Measurements from ENCODE around the gene SLC2A10.
A peak's percentile ranks its signal among the peaks of the same experiment; 100 is the strongest.

SLC2A10 gene

DNA sequence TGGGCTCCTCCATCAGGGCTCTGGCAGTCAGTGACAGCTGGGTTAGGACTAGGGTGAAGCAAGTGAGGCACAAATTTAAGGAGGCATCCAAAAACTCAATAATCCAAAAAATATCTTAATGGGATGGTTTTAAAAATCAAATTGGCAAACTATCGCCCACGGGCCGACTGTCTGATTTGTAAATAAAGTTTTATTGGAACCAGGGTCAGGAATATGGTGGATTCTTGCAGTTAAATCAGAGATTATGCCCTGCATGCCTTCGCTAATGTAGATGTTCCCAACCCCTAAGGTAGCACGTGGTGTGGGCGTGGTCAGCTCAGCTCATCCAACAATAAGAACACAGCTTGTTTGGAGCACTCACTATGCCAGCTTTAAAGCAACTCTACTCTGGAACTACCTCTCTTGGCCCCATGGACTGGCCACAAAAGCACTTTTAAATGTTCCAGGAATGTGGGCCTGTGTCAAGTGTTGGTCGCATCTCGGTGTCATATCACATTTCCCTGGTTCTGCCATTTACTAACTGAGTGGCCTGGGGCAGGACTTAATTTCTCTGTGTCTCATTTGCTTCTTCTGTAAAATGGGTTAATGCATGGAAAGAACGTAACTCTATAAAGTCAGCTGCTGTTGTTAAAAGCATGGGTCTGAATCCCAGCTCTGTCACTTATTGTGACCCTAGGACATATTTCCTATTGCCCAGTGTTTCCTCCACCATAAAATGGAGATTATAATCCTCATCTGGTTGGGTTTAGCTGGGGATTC, 27.2 kb upstream of the SLC2A10 start:
- DNase-seq (ENCODE audit: low read depth in 2 of 2): no peak

DNA sequence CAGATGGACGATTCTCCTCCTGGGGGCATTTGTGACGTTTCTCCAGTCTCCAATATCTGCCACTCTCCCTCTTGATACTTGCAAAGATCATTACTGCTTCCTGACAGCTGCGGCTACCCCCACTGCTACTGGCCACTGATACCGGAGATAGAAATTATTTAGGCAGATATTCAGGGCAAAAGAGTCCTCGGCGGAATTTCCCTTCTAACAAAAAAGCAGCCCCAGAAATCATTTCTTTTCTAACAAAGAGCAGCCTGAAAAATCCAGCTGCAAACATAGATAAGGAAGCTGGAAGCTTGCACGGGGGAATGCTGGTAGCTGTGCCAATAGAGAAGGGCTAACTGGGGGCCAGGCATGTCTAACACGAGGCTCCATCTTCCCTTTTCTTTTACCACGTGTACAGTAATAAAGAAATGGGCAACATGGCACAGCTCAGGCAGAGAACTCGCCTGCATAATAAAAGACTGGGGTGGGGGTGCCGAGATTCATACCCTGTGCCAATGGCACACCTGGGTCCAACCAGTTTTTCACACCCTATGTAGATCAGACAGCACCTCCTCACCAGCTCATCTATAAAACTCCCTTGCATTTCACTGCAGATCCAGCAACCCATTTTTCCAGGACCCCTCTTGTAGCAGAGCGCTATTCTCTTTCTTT, 26.3 kb upstream of the SLC2A10 start:
- DNase-seq (ENCODE audit: low read depth in 2 of 2): no peak

DNA sequence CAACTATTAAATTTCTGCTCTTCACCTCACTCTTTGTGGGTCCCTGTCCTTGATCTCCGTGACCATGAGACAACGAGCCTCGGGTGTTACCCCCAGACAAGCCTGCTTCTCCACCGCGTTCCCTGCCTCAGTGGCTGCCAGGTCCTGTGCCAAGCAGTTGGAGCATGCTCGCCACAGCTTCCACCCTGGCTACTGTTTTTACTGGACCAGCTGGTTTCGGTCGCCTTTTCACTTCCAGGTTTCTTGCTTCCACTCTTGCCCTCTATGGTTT, 25.8 kb upstream of the SLC2A10 start:
- DNase-seq (ENCODE audit: low read depth in 2 of 2): no peak

DNA sequence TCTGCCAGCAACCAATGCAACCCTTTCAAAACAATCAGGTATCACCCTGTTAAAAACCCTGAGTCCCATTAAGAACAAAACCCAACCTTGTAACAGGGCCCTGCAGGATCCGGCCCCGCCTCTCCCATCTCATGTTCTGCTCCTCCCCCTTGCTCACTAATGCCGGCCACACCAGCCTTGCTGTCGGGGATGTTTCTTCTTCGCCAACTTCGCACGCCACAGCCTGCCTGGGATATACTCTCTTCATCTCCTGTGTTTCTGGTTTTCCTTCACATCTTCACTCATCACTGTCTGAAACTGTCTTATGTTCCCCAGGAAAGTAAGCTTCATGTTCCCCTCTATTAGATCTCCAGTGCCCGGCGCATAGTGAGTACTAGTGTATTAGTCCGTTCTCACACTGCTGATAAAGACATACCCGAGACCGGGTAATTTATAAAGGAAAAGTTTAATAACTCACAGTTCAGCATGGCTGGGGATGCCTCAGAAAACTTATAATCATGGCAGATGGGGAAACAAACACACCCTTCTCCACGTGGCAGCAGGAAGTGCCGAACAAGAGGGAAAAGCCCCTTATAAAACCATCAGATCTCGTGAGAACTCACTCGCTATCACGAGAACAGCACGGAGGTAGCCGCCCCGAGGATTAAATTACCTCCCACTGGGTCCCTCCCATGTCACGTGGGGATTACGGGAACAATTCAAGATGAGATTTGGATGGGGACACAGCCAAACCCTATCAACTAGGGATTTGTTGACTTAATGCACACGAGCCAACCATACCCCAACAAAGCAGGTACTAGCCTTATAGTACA, 25.3 kb upstream of the SLC2A10 start:
- no peak for DNase-seq (ENCODE audit: low read depth in 2 of 2)

DNA sequence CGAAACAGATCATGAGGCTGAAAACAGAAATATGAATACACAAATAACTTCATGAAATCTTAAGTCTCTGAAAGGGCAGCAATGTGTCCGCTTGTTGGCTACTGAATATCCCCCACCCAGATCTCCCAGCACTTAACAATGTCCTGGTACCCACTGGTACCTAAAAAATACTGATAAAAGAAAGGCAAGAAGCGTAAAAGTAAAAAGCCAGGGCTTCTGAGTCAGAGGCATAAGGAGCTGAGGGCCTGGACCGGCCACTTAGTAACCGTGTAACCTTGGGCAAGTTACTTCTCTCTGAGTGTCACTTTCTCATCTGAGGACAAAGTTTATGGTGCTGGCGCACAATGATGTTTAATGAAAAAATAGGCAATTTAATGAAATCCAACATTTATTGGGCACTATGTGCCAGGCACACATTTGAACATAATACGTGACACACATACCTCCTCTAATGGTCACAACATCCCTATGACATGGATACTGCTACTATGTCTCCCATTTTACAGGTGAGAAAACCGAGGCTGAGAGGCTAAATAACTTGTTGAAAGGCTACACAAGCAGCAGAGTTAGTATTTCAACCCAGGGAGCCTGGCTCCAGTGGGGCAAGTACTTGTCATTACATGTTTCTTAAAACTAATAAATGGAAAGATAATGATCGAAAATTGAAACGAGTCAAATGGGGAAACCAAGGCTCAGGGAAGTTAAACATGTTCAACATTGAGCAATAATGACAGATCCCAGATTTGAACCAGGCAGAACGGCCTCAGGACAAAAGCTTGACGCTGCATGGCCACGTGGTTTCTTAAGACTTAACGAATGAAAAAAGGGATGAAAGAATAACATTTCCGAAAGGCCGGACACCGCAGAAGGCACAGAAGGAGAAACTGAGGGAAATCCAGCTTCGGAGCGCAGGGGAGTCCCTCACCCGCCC, 21.0 kb upstream of the SLC2A10 start:
- DNase-seq (ENCODE audit: low read depth in 2 of 2): no peak

DNA sequence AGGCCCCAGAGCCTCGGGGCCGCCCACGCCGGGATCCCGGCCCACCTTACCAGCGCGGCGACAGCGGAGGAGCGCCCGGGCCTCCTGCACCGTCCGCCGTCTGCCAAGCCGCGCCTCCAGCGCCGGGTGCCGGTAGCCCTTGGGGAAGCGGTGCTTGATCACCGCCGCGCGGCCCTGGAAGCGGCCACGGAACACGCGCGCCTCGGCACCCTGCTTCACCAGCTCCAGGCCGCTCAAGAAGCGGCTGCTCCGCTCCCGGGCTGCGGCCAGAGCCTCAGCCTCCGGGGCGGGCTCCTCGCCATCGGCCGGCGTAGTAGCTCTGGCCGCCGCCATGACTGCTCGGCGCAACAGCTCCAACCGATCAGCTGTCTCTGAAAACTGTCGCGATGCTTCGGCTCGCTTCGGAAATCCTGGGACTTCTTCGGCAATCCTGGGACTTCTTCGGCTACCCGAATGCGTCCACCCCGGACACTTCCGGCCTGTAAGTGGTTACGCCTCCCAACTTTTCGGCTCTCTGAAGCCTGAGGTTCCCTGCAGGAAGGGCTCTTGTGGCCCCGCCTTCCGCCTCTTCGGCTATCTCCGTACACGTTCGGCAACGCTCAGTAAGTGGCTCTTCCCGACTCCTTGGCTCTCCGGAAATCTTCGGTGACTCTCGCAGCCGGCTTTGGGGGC, 20.2 kb upstream of the SLC2A10 start, which contains the start of gene TP53RK:
TSS of gene TP53RK (minus strand) at position 363 of the 672 bp plus-strand sequence. CDS start at position 333, 30 bp downstream.
- peak; percentile 86 to 89 for DNase-seq (ENCODE audit: low read depth in 2 of 2)

DNA sequence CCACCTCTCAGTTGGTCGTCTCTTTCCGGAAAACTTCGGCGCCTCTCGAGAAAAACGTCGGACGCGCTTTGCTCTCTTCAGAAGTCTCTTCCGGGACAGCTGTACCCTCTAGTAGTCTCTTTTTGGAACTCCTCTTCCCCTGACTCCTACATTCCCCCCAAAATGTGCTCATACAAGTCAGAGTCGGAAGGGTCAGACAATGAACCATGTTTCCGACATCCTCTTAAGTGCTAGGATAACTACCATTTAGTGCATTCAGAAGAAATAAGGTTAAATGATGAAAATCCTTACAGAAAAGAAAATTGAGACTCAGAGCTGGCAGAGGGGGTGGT, 19.7 kb upstream of the SLC2A10 start:
- no peak for DNase-seq (ENCODE audit: low read depth in 2 of 2)

DNA sequence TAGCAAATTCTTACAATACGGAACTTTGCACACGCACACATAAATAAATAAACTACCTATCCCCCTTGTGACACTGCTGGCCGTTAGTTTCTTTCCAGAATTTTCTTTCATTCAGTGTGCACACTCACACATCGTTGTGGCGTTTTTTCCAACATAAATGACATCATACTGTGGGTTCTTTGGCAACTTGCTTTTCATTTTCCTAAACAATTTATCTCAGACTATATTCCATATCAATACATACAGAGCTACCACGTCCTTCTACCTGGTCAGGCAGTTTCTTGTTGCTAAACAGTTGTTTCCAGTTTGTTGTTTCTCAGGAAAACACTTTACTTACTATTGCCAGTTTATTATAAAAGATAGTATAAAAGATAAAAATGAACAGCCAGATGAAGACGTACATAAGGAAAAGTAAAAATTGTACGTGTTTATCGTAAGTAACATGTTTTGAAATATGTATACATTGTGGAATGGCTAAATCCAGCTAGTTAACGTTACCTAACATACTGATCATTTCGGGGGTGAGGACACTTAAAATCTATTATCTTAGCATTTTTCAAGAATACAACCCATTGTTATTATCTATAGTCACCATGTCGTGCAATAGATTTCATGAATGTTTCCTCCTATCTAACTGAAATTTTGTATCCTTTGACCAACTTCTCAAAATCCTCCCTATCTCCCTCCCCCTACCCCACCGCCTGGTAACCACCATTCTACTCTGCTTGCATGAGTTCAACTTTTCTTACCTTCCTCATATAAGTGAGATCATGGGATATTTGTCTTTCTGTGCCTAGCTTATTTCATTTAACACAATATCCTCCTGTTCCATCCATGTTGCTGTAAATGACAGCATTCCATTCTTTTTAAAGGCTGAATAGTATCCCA, 19.0 kb upstream of the SLC2A10 start:
- no peak for DNase-seq (ENCODE audit: low read depth in 2 of 2)

DNA sequence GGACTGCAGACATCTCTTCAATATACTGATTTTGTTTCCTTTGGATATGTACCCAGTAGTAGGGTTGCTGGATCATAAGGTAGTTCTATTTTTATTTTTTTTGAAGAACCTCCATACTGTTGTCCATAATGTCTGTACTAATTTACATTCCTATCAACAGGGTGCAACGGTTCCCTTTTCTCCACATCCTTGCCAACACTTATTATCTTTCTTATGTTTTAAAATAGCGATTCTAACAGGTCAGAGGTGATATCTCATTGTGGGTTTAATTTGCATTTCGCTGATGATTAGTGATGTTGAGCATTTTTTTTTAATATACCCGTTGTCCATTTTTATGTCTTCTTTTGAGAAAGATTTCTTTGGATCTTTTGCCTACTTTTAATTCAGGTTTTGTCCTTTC, 18.3 kb upstream of the SLC2A10 start:
- no peak for DNase-seq (ENCODE audit: low read depth in 2 of 2)

DNA sequence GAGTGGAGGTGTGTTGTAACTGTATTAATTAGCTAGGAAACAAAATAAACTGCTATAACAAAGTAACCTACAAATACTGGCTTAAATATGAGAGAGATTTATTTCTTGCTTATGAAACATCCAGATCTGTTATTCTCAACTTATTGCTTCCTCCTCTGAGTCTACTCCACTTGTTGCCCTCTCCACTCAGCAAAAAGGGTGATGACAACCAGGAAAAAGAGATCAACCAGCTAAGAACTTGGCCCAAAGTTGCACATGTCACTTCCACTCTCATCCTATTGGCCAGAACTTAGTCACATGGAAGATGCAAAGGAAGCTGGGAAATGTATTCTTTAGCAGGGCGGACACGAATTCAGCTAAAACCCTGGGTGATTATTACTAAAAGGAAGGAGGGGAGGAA, 15.0 kb upstream of the SLC2A10 start:
- DNase-seq (ENCODE audit: low read depth in 2 of 2): no peak

DNA sequence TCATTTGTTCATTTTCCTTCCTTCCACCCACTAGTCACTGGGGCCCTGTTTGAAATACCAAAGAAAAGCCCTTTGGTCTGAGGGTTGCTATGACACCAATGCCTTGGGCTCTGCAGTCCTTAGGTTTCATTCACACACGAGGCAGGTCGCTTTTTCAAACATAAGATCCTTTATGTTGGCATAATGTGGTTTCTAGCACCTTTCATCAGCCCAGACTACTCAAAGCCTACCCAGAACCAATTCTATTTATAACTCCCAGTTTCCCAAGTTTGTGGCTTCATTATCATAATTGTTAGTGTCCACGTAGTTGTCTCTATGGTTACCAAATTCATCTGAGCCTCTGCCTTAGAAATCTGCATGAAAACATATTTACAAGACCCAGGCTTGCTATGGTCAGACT, 13.6 kb upstream of the SLC2A10 start:
- no peak for DNase-seq (ENCODE audit: low read depth in 2 of 2)

DNA sequence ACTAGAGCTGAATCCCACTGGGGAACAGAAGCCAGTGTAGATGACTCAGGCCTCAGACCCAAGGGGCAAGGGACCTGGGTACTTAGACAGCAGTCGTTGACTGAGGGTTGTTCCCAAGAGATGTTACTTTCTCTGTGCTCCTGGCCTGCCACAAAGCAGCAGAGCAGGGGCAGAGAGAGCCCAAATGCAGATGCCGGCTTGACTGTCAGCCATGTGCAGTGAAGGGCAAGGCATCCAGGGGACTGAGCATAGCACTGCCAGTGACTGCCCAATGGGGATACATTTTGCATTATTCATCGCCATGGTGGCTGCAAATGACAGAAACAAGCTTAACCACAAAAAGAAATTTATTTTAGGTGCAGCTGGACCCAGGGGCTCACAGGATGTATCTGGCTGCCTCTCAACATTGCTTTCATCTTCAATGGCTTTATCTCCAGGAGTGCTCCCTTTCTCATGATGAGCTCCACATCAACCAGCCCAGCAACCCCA, 12.6 kb upstream of the SLC2A10 start:
- no peak for DNase-seq (ENCODE audit: low read depth in 2 of 2)

DNA sequence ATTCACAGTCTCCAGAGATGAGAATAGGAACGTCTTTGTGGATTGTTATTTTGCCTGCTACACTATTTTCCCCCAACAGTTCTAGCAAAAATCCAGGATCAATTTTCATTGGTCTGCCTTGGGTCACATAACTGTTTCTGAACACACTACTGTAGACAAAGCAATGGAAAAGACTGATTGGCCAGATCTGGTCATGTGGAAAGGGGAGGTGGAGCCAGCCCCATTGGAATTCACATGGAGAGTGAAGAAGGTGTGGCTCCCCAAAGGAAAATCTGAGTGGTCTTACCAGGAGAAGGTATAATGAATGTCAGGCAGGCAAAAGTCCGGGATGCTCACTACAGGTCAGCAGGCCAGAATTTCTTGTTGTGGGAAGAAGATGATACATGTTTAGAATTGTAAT, 10.7 kb upstream of the SLC2A10 start:
- DNase-seq (ENCODE audit: low read depth in 2 of 2): no peak

DNA sequence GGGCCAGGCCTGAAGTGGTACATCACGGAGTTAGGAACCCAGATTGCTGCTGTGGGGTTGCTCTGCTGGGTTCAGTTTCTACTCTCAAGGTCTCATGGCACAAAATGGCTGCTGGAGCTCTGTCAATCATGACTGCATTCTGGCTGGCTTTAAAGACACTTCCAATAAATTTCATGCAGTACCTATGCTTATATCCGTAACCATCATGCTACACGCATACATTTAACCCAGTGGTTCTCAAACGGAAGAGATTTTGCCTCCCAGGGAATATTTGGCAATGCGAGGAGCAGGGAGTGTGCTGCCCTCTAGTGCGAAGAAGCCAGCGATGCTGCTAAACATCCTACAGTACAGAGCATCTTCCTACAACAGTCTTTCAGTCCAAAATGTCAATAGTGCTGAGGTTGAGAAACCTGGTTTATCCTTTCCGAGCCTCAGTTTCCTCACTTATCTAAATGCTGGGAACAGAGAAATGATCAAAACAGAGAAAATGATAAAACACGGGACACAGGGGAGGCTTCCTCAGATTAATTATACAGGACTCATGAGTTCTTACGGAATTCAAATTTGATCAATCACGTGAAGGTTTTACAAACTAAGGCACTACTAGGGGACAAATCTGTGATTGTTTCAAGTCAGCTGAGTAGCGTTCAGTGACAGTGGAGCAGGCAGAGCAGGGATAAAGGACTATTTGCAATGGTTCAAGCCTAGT, 9.6 kb upstream of the SLC2A10 start:
- no peak for DNase-seq (ENCODE audit: low read depth in 2 of 2)

DNA sequence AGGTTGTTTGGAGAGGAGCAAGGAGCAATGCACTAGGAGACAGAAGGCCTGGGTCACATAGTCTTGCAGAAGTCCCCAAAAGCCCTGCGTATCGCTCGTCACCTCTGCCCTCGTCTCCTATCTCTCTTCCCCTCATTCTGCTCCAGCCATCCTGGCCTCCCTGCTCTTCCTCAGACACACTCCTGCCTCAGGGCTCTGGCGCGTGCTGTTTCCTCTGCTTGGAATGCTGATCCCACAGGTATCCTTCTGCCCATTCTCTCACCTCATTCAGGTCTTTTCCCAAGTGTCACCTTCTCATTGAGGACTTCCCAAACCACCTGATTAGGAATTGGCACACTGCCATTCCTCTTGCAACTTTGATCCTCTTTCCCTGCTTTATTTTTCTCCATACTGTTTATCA, 9.0 kb upstream of the SLC2A10 start:
- no peak for DNase-seq (ENCODE audit: low read depth in 2 of 2)

DNA sequence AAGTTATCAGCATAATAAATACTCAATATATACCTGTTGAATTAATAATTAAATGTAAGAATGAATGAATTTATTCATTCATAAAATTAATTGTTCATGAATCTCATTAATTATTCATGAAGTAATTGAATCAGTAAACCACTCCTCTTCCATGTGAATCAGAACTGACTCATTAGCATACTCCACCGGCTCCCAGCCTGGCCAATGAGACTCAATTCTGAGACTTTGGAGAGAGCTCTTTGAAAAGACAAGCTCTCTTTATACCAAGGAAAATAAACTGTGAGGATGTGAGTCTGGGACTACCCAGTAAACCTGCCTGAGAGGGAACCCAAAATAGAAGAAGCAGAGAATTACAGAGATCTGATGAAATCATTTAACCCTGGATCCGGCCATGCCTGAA, 8.4 kb upstream of the SLC2A10 start:
- DNase-seq (ENCODE audit: low read depth in 2 of 2): no peak

DNA sequence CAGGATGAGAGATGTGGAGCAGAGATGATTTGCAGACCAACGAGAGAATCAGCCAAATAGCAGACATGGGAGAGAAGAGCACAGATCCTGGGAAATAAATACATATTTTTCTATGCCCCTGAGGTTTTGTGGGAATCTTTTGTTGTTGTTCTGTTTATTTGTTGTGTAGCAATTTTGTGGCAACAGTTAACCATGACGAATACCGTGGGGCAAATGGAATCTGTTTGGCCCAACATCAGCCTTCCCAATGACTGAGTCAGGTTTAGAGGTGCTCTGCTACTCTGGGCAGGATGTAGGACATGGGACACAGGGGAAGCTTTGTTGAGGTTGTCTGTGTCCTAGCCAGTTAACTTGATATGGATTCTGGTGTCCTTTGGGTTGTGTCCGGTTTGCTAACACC, 7.9 kb upstream of the SLC2A10 start:
- DNase-seq (ENCODE audit: low read depth in 2 of 2): no peak

DNA sequence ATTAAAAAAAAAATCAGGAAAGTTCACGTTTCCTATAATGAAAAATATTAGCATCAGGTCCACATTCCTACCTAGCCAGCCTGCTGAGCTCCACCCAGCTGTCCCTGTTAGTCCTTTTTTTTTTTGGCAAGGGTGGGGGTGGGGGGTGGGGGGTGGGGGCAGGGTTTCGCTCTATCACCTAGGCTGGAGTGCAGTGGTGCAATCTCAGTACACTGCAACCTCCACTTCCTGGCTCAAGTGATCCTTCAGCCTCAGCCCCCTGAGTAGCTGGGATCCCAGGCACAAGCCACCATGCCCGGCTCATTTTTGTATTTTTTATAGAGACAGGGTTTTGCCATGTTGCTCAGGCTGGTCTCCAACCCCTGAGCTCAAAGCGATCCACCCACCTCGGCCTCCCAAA, 7.5 kb upstream of the SLC2A10 start:
- DNase-seq (ENCODE audit: low read depth in 2 of 2): no peak

DNA sequence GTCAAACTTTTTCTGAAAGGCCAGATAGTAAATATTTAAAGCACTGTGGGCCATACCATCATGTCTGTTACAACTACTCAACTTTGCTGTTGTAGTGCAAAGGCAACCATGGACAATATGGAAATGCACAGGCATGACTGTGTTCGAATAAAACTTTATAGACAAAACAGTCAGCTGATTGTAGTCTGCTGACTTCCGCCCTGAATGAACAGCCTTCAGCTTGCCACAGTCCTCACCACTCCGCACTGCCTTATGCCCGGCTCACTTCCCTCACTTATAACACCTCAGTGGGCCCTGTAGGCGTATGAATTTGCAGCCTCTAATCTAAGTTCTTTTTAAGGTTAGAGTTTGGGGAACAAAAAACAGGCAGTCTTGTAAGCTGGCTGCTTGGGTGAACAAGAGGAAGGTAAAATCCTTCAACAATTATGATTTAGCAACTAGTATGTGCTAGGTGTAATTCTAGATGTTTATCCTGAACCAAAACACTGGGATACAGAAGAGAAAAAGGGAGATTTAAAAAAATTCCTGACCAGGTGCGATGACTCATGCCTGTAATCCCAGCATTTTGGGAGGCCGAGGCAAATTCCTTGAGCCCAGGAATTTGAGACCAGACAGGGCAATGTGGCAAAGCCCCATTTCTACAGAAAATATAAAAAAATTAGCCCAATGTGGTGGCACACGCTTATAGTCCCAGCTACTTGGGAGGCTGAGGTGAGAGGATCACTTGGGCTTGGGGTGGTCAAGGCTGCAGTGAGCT, 6.8 kb upstream of the SLC2A10 start:
- no peak for DNase-seq (ENCODE audit: low read depth in 2 of 2)

Measured in stimulated activated CD8-positive, alpha-beta memory T cell treated with anti-CD3 and anti-CD28 coated beads, Interleukin-2, amount 100 ng/mL, for 1 hour (primary cell).